Cardiac muscle cell (in vitro differentiated cells and primary cell): ENCODE measurements around the gene ALK. TPM values are rescaled to one million over a fixed set of nuclear protein-coding genes. Genes with fewer than 3 reads are reported as not detected.

Experiments
- DNase-seq, 2 donors: peaks; one replicate each; pipeline versions ENCODE4 v3.0.0 to v3.0.0-alpha.2; 2010 to 2017; ENCODE audit warnings: low read depth in 1 of 2, low spot score in 1 of 2
- H3K27ac ChIP-seq: fragments of 200-600 bp; sonication (generic); 2 replicates; pipeline ENCODE4 v1.5.1; 2016
- H3K27me3 ChIP-seq: fragments of 200-600 bp; sonication (generic); 2 replicates; pipeline ENCODE4 v1.6.0; 2016; ENCODE audit warnings: control low read depth
- H3K36me3 ChIP-seq: fragments of 200-600 bp; sonication (generic); 2 replicates; pipeline ENCODE4 v1.5.1; 2016; ENCODE audit warnings: control low read depth
- H3K4me1 ChIP-seq: fragments of 200-600 bp; sonication (generic); 2 replicates; pipeline ENCODE4 v1.8.1; 2017; ENCODE audit warnings: low read depth, mild to moderate bottlenecking, mixed run types
- H3K4me3 ChIP-seq: fragments of 200-600 bp; sonication (generic); 2 replicates; pipeline ENCODE4 v1.5.1; 2016; ENCODE audit warnings: mild to moderate bottlenecking
- H3K9me3 ChIP-seq: fragments of 200-600 bp; sonication (generic); 2 replicates; pipeline ENCODE4 v1.5.1; 2017; ENCODE audit warnings: low read depth, mild to moderate bottlenecking, control low read depth
- polyA plus RNA-seq: library from polyadenylated mRNA; unstranded; fragments of >200 nt; fragmentation: Nextera tagmentation; extraction: Ambion mirVana; gene quantifications from 2 replicates; pipeline ENCODE4 v1.2.1, GENCODE V29; 2016
- total RNA-seq: library from RNA; depleted of rRNA; stranded (reverse); fragments of >200 nt; gene quantifications from 2 replicates; pipeline ENCODE4 v1.2.3, GENCODE V29; 2016
- TF ChIP-seq, protein P1 (sequence below): IDR thresholded peaks from 2 replicates; pipeline ENCODE4 v1.5.1; 2012; ENCODE audit warnings: low read depth, mild to moderate bottlenecking, low read length

ALK gene
- total and polyA plus RNA-seq, 2 experiments from 2014 or later: 1.8 to 4.3 TPM

GRCh38 chr2:29412197-29412925 is 509.0 kb downstream of the ALK start:
- H3K27me3 ChIP-seq: no peaks in the 10 kb centered on the region
- H3K36me3 ChIP-seq: no peaks in the 10 kb centered on the region
- TF ChIP-seq, protein P1, sequence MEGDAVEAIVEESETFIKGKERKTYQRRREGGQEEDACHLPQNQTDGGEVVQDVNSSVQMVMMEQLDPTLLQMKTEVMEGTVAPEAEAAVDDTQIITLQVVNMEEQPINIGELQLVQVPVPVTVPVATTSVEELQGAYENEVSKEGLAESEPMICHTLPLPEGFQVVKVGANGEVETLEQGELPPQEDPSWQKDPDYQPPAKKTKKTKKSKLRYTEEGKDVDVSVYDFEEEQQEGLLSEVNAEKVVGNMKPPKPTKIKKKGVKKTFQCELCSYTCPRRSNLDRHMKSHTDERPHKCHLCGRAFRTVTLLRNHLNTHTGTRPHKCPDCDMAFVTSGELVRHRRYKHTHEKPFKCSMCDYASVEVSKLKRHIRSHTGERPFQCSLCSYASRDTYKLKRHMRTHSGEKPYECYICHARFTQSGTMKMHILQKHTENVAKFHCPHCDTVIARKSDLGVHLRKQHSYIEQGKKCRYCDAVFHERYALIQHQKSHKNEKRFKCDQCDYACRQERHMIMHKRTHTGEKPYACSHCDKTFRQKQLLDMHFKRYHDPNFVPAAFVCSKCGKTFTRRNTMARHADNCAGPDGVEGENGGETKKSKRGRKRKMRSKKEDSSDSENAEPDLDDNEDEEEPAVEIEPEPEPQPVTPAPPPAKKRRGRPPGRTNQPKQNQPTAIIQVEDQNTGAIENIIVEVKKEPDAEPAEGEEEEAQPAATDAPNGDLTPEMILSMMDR: no peak
- no peak for DNase-seq
- no peak overlapping the region for H3K27ac ChIP-seq
- no peaks in the 10 kb centered on the region for H3K9me3 ChIP-seq
- no peak overlapping the region for H3K4me3 ChIP-seq
- H3K4me1 ChIP-seq: no peaks in the 10 kb centered on the region

DNA sequence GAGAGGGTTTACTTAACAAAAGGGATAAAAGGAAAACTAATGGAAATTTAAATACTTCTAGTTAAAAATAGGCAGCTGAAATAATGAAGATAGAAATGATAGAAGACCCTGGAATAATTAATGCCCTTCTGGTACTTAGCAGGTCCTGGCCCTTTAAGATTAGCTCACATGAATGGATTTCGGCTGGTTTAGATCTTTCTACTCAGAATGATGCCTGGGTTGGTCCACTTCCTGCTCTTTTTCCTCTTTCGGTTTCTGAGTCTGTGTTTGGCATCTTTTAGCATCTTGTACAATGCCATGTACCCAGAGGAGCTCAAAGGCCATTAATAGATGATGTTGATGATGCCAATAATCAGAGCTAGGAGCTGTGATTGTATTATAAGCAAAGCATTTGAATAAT is 515.7 kb downstream of the ALK start:
- TF ChIP-seq, protein P1: no peak

DNA sequence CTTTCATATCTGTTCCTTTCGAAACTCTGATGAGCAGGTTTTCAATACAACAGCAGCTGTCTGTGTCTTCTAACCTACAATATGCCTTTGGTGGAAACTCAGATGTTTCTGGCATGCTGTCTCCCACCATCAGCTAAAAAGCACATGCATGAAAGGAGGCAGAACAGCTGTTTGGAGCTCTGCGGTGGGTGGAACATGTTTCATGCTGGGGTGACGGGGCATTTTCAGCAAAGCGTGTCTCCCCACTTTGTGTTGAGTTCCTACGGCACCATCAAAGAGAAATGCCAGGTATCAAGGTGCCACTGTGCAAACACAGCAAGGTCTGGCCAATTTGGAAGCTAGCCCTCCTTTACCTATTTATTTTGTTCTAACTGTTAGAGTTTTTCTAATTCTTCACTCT is 516.1 kb downstream of the ALK start:
- Histone ChIP-seq H3K4me3 (no peak overlapping the region), H3K4me1 (no peaks in the 10 kb centered on the region), H3K9me3 (no peaks in the 10 kb centered on the region), H3K36me3 (no peaks in the 10 kb centered on the region), H3K27me3 (no peaks in the 10 kb centered on the region), H3K27ac (no peak overlapping the region)
- no peak for DNase-seq
- TF ChIP-seq, protein P1: no peak

More for the DNA sequence above, 515.7 kb downstream of the ALK start:
- H3K36me3 ChIP-seq: no peaks in the 10 kb centered on the region
- no peaks in the 10 kb centered on the region for H3K27me3 ChIP-seq
- H3K27ac ChIP-seq: no peak overlapping the region
- no peaks in the 10 kb centered on the region for H3K4me1 ChIP-seq
- DNase-seq: no peak
- no peaks in the 10 kb centered on the region for H3K9me3 ChIP-seq
- H3K4me3 ChIP-seq: no peak overlapping the region

DNA sequence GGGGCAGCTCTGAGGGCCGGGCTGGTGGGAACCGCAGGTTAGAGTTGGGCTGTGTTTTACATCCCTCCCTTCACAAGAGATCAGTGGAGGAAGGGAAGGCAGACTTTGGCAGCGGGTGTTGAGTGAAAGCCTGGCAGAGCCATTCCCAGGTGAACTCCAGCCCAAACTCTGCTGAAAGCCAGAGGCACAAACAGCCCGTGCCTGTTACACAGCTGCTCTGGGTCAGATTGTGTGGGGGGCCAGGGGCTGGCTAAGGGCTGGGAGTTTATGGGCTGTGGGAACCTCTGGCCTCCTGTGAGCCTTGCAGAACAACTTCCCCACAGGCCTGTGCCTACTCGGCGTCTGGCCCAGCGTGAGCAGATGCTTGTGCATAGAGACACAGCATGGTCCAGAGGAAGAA is 519.4 kb downstream of the ALK start:
- no peaks in the 10 kb centered on the region for H3K36me3 ChIP-seq
- no peak overlapping the region for H3K4me3 ChIP-seq
- H3K27ac ChIP-seq: no peak overlapping the region
- H3K27me3 ChIP-seq: no peaks in the 10 kb centered on the region
- no peaks in the 10 kb centered on the region for H3K9me3 ChIP-seq
- TF ChIP-seq, protein P1: no peak
- no peaks in the 10 kb centered on the region for H3K4me1 ChIP-seq
- DNase-seq: no peak

GRCh38 chr2:29400930-29401653 is 520.3 kb downstream of the ALK start:
- Histone ChIP-seq H3K36me3 (no peaks in the 10 kb centered on the region), H3K9me3 (no peaks in the 10 kb centered on the region), H3K4me3 (no peak overlapping the region), H3K27ac (no peak overlapping the region), H3K27me3 (no peaks in the 10 kb centered on the region), H3K4me1 (no peaks in the 10 kb centered on the region)
- TF ChIP-seq, protein P1: no peak
- no peak for DNase-seq
